H9 (cell line): ENCODE data around the gene RRAD. TPM values are rescaled to one million over a fixed set of nuclear protein-coding genes. Genes with fewer than 3 reads are reported as not detected.

ENCODE experiments used
- DNase-seq: peaks from one replicate; pipeline ENCODE4 v3.0.0-alpha.2; 2017
- H2AFZ ChIP-seq: one replicate; pipeline ENCODE4 v1.6.1; 2013; ENCODE audit warnings: mild to moderate bottlenecking, low read length, control low read depth, moderate library complexity
- H2AK5ac ChIP-seq: 2 replicates; pipeline ENCODE4 v1.6.1; 2013; ENCODE audit warnings: low read length, control low read depth, mixed read lengths; ENCODE audit not compliant: insufficient read length
- H2BK120ac ChIP-seq: one replicate; pipeline ENCODE4 v1.6.1; 2013; ENCODE audit warnings: low read depth, mild to moderate bottlenecking, low read length, control low read depth, inconsistent platforms; ENCODE audit not compliant: poor library complexity, severe bottlenecking
- H2BK12ac ChIP-seq: 2 replicates; pipeline ENCODE4 v1.6.1; 2013; ENCODE audit warnings: low read length, control low read depth, mixed read lengths, low read depth; ENCODE audit not compliant: insufficient read length
- H2BK15ac ChIP-seq: 2 replicates; pipeline ENCODE4 v1.6.1; 2013; ENCODE audit warnings: low read depth, low read length, control low read depth
- H2BK20ac ChIP-seq: one replicate; pipeline ENCODE4 v1.6.1; 2013; ENCODE audit warnings: low read depth, mild to moderate bottlenecking, low read length, control low read depth, inconsistent platforms; ENCODE audit not compliant: poor library complexity, severe bottlenecking
- H2BK5ac ChIP-seq: 2 replicates; pipeline ENCODE4 v1.6.1; 2013; ENCODE audit warnings: low read length, control low read depth, mixed read lengths; ENCODE audit not compliant: insufficient read length
- H3K14ac ChIP-seq: 2 replicates; pipeline ENCODE4 v1.6.1; 2013; ENCODE audit warnings: low read length, control low read depth; ENCODE audit not compliant: insufficient read depth
- H3K18ac ChIP-seq: 2 replicates; pipeline ENCODE4 v1.6.1; 2013; ENCODE audit warnings: low read depth, mild to moderate bottlenecking, mixed read lengths, low read length, control low read depth; ENCODE audit not compliant: insufficient read length
- H3K23ac ChIP-seq: 2 replicates; pipeline ENCODE4 v1.6.1; 2013; ENCODE audit warnings: low read length, control low read depth, mixed read lengths, low read depth; ENCODE audit not compliant: insufficient read length
- H3K23me2 ChIP-seq: 2 replicates; pipeline ENCODE4 v1.6.1; 2013; ENCODE audit warnings: low read depth, mild to moderate bottlenecking, mixed read lengths, low read length, control low read depth; ENCODE audit not compliant: insufficient read length, poor library complexity, severe bottlenecking
- H3K27ac ChIP-seq: 2 replicates; pipeline ENCODE4 v1.5.1; 2013; ENCODE audit warnings: low read length, control low read depth, mixed read lengths, low read depth; ENCODE audit not compliant: insufficient read length
- H3K27me3 ChIP-seq: 2 replicates; pipeline ENCODE4 v1.6.1; 2013; ENCODE audit warnings: low read length, control low read depth, inconsistent platforms; ENCODE audit not compliant: insufficient read depth
- H3K4ac ChIP-seq: 2 replicates; pipeline ENCODE4 v1.6.1; 2013; ENCODE audit warnings: low read depth, mild to moderate bottlenecking, control low read depth, inconsistent platforms, low read length, moderate library complexity
- H3K4me1 ChIP-seq: 2 replicates; pipeline ENCODE4 v1.6.1; 2013; ENCODE audit warnings: low read length, control low read depth, inconsistent platforms; ENCODE audit not compliant: insufficient read depth
- H3K4me2 ChIP-seq: 2 replicates; pipeline ENCODE4 v1.6.1; 2013; ENCODE audit warnings: low read length, control low read depth, mixed read lengths; ENCODE audit not compliant: insufficient read length, insufficient read depth
- H3K56ac ChIP-seq: 2 replicates; pipeline ENCODE4 v1.6.1; 2013; ENCODE audit warnings: low read depth, mild to moderate bottlenecking, mixed read lengths, low read length, control low read depth; ENCODE audit not compliant: insufficient read length
- H3K79me1 ChIP-seq: 2 replicates; pipeline ENCODE4 v1.6.1; 2013; ENCODE audit warnings: low read depth, mild to moderate bottlenecking, moderate library complexity, low read length, control low read depth, inconsistent platforms; ENCODE audit not compliant: insufficient read depth, poor library complexity, severe bottlenecking
- H3K79me2 ChIP-seq: 2 replicates; pipeline ENCODE4 v1.6.1; 2013; ENCODE audit warnings: low read length, control low read depth, inconsistent platforms; ENCODE audit not compliant: insufficient read depth
- H3K9ac ChIP-seq: 2 replicates; pipeline ENCODE4 v1.6.1; 2013; ENCODE audit warnings: low read length, control low read depth, mixed read lengths; ENCODE audit not compliant: insufficient read length; ENCODE audit errors: extremely low read depth
- H3K9me3 ChIP-seq: one replicate; pipeline ENCODE4 v1.6.1; 2013; ENCODE audit warnings: low read depth, low read length, inconsistent platforms; ENCODE audit not compliant: control insufficient read depth
- H3T11ph ChIP-seq: one replicate; pipeline ENCODE4 v1.6.1; 2013; ENCODE audit warnings: mild to moderate bottlenecking, low read length, control low read depth, inconsistent platforms
- H4K20me1 ChIP-seq: one replicate; pipeline ENCODE4 v1.6.1; 2013; ENCODE audit not compliant: control insufficient read depth, insufficient read length, insufficient read depth
- H4K5ac ChIP-seq: 2 replicates; pipeline ENCODE4 v1.6.1; 2013; ENCODE audit warnings: low read depth, mild to moderate bottlenecking, mixed read lengths, low read length, control low read depth; ENCODE audit not compliant: insufficient read length
- H4K8ac ChIP-seq: replicated peaks from 2 replicates; pipeline ENCODE4 v1.6.1; 2013; ENCODE audit warnings: low read length, control low read depth, mixed read lengths, low read depth; ENCODE audit not compliant: insufficient read length
- H4K91ac ChIP-seq: 2 replicates; pipeline ENCODE4 v1.6.1; 2013; ENCODE audit warnings: low read depth, mild to moderate bottlenecking, moderate library complexity, mixed read lengths, low read length, control low read depth; ENCODE audit not compliant: insufficient read length
- H3K27ac Mint-ChIP-seq, 3 experiments: 2 replicates in 2 of 3; 3 replicates in 1 of 3; pipeline ENCODE4 v1.8.0; 2020 to 2021; ENCODE audit warnings: mixed read lengths in 3 of 3, mild to moderate bottlenecking in 1 of 3, moderate library complexity in 1 of 3
- H3K27me3 Mint-ChIP-seq: 2 replicates; pipeline ENCODE4 v1.8.0; 2021; ENCODE audit warnings: low read depth, mild to moderate bottlenecking, moderate library complexity, mixed read lengths
- H3K36me3 Mint-ChIP-seq, 3 experiments: 2 replicates in 2 of 3; 3 replicates in 1 of 3; pipeline ENCODE4 v1.8.0; 2020 to 2021; ENCODE audit warnings: low read depth in 3 of 3, mixed read lengths in 3 of 3; ENCODE audit not compliant: insufficient read depth in 1 of 3
- H3K4me1 Mint-ChIP-seq, 2 experiments: 2 replicates each; pipeline ENCODE4 v1.8.0; 2020; ENCODE audit warnings: mixed read lengths in 2 of 2
- H3K4me3 Mint-ChIP-seq, 2 experiments: 2 replicates in 1 of 2; 3 replicates in 1 of 2; pipeline ENCODE4 v1.8.0; 2020 to 2021; ENCODE audit warnings: mild to moderate bottlenecking in 2 of 2, mixed read lengths in 2 of 2, moderate library complexity in 1 of 2
- H3K9me3 Mint-ChIP-seq, 2 experiments: 2 replicates in 1 of 2; 3 replicates in 1 of 2; pipeline ENCODE4 v1.8.0; 2020; ENCODE audit warnings: mild to moderate bottlenecking in 2 of 2, mixed read lengths in 2 of 2, moderate library complexity in 1 of 2
- whole genome bisulfite sequencing: extraction: QIAGEN DNeasy Blood & Tissue Kit; methylation state at CpG from one replicate; pipeline ENCODE4 v1.1.7; 2013; ENCODE audit warnings: missing lambda C conversion rate, low lambda C conversion rate, mixed read lengths; ENCODE audit not compliant: insufficient read length; ENCODE audit errors: extremely low coverage; 5-methylcytosine and 5-hydroxymethylcytosine counted together
- total RNA-seq: library from RNA; stranded (reverse); gene quantifications from 2 replicates; pipeline ENCODE4 v1.2.1, GENCODE V29; 2021
- TF ChIP-seq, protein P1 (sequence below): fragments of 200-600 bp; sonication (generic); conservative IDR thresholded peaks from 3 replicates; pipeline ENCODE4 v1.8.0; 2021; ENCODE audit warnings: antibody characterized with exemption, mild to moderate bottlenecking

RRAD gene
- total RNA-seq, 1 experiment from 2014 or later: 0.72 TPM

DNA sequence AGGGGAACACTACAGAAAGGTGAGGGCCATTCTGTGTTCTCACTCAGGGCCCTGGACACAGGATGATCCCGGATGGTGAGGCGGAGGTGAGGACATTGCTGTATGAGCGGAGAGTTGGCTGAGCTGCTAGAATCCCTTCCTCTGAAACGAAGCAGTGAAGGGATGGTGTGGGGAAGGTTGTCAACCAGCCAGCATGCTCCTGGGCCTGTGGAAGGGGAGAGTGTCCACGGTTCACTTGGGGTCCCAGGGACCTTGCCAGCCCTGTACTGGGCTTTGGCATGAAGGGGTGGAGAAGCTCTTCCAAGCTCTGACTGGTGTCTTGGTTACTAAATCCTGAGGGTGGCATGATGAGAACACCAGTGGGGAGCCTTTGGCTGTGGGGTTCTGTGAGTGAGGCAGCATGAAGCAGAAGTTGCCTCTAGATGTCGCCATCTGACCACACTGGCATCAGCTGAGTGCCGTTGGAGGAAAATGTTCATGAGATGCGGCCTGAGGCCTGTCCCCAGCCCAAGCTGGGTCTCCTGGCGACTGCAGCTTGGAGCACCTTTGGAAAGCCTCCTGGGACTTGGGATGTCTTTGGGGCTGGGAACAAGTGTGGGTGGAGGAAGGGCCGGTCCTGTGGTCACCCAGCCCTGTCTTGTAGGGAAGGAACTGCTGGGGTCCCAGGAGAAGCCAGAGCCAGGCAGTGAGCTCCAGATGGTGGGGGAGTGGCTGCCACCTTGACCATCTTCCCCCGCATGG is 30.2 kb downstream of the RRAD start:
- Histone ChIP-seq H4K20me1 (peaks cover 4% of the 10 kb centered on the region), H3K27me3 (no peaks in the 10 kb centered on the region), H3K23ac (no peak overlapping the region), H2BK120ac (no peak overlapping the region), H2AK5ac (no peak overlapping the region), H3K56ac (no peak overlapping the region), H4K8ac (no peak overlapping the region), H2BK15ac (no peak overlapping the region), H3K23me2 (no peaks in the 10 kb centered on the region), H3K9ac (no peak overlapping the region), H2AFZ (no peak overlapping the region), H2BK12ac (no peak overlapping the region), H2BK5ac (no peak overlapping the region), H3K4me1 (no peaks in the 10 kb centered on the region), H3K14ac (no peak overlapping the region), H2BK20ac (no peak overlapping the region), H4K5ac (no peak overlapping the region), H3K79me1 (no peaks in the 10 kb centered on the region), H3T11ph (no peak overlapping the region), H3K18ac (no peak overlapping the region), H3K9me3 (no peaks in the 10 kb centered on the region), H3K4ac (no peak overlapping the region), H4K91ac (no peak overlapping the region), H3K27ac (no peak overlapping the region), H3K4me2 (no peak overlapping the region), H3K79me2 (no peaks in the 10 kb centered on the region)
- TF ChIP-seq, protein P1, sequence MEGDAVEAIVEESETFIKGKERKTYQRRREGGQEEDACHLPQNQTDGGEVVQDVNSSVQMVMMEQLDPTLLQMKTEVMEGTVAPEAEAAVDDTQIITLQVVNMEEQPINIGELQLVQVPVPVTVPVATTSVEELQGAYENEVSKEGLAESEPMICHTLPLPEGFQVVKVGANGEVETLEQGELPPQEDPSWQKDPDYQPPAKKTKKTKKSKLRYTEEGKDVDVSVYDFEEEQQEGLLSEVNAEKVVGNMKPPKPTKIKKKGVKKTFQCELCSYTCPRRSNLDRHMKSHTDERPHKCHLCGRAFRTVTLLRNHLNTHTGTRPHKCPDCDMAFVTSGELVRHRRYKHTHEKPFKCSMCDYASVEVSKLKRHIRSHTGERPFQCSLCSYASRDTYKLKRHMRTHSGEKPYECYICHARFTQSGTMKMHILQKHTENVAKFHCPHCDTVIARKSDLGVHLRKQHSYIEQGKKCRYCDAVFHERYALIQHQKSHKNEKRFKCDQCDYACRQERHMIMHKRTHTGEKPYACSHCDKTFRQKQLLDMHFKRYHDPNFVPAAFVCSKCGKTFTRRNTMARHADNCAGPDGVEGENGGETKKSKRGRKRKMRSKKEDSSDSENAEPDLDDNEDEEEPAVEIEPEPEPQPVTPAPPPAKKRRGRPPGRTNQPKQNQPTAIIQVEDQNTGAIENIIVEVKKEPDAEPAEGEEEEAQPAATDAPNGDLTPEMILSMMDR: peak; percentile 89
- Mint-ChIP-seq H3K4me3 (no peak overlapping the region), H3K36me3 (peaks cover 0 to 7% (median 0%) of the 10 kb centered on the region in 3 experiments; a peak in 2 of 7 replicates), H3K9me3 (no peaks in the 10 kb centered on the region), H3K27ac (peak overlapping the region; percentile 4 to 17 (median 11); a peak in 3 of 7 replicates), H3K27me3 (peaks cover 3% of the 10 kb centered on the region), H3K4me1 (peaks cover 12 to 14% of the 10 kb centered on the region in 2 experiments)
- peak; percentile 69 for DNase-seq
- WGBS: no CpG with 5 or more reads among the region's 11 CpGs
